Neutrophil (primary cell): ENCODE measurements around the gene EPN3.

Experiments
- H3K27ac ChIP-seq: fragments of 200-600 bp; sonication (generic); 2 replicates; pipeline ENCODE4 v1.5.1; 2016; ENCODE audit warnings: mild to moderate bottlenecking, moderate library complexity
- H3K27me3 ChIP-seq: fragments of 200-600 bp; sonication (generic); 2 replicates; pipeline ENCODE4 v1.6.0; 2016; ENCODE audit warnings: mild to moderate bottlenecking
- H3K36me3 ChIP-seq: fragments of 200-600 bp; sonication (generic); 2 replicates; pipeline ENCODE4 v1.5.1; 2017
- H3K4me1 ChIP-seq, 2 experiments: fragments of 200-600 bp in 1 of 2; sonication (generic) in 1 of 2; 1 replicate in 1 of 2; 2 replicates in 1 of 2; pipeline versions ENCODE4 v1.5.1 to v1.6.1; 2013 to 2016; ENCODE audit warnings: low read depth in 1 of 2, low read length in 1 of 2, mild to moderate bottlenecking in 1 of 2, moderate library complexity in 1 of 2; ENCODE audit not compliant: control insufficient read depth in 1 of 2, insufficient read depth in 1 of 2
- H3K4me3 ChIP-seq, 2 experiments: fragments of 200-600 bp in 1 of 2; sonication (generic) in 1 of 2; 1 replicate in 1 of 2; 2 replicates in 1 of 2; pipeline ENCODE4 v1.5.1; 2013 to 2016; ENCODE audit warnings: low read depth in 1 of 2, low read length in 1 of 2, mild to moderate bottlenecking in 1 of 2, moderate library complexity in 1 of 2
- H3K9me3 ChIP-seq: fragments of 200-600 bp; sonication (generic); 2 replicates; pipeline ENCODE4 v1.5.1; 2016
- TF ChIP-seq, protein P1 (sequence below): fragments of 200-600 bp; sonication (generic); IDR thresholded peaks from 2 replicates; pipeline ENCODE4 v1.5.1; 2016; ENCODE audit warnings: antibody characterized with exemption

EPN3 gene

DNA sequence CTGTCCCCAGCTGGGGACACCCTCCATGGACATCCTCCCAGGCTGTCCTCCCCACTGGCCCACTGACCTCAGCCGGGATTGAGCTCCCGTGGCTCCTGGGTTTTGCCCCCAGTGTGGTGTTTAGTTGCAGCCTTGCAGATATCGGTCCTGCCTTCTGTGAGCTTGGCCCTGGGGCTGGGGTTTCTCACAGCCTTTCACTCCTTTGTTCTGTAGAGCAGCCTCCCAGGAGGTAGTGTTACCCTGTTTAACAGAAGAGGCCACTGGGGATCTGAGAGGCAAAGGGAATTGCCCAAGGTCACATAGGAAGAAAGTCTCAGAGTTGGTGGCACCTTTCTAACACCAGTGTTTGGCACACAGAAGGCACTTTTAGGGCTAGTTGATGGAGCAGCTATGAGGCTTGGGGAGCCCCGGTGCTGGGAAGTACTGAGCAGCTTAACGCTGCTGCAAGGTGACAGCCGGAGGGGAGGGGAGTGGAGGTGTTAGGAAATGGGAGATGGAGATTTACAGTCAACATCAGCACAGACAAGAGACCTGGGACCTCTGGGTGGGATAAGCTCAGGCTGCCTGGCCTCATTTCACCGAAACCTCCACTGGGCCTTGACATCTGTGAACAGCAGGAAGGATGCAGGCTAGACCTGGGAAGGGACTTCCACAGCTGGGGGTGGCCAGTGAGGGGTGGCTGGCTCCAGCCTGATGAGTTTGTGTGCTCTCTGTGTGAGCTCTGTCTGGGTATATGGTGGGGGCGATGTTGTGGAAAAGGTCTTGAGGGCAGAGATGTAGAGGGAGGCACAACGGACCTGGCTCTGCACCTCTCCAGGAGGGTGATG, 54.1 kb downstream of the EPN3 start:
- TF ChIP-seq, protein P1, sequence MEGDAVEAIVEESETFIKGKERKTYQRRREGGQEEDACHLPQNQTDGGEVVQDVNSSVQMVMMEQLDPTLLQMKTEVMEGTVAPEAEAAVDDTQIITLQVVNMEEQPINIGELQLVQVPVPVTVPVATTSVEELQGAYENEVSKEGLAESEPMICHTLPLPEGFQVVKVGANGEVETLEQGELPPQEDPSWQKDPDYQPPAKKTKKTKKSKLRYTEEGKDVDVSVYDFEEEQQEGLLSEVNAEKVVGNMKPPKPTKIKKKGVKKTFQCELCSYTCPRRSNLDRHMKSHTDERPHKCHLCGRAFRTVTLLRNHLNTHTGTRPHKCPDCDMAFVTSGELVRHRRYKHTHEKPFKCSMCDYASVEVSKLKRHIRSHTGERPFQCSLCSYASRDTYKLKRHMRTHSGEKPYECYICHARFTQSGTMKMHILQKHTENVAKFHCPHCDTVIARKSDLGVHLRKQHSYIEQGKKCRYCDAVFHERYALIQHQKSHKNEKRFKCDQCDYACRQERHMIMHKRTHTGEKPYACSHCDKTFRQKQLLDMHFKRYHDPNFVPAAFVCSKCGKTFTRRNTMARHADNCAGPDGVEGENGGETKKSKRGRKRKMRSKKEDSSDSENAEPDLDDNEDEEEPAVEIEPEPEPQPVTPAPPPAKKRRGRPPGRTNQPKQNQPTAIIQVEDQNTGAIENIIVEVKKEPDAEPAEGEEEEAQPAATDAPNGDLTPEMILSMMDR = no peak

DNA sequence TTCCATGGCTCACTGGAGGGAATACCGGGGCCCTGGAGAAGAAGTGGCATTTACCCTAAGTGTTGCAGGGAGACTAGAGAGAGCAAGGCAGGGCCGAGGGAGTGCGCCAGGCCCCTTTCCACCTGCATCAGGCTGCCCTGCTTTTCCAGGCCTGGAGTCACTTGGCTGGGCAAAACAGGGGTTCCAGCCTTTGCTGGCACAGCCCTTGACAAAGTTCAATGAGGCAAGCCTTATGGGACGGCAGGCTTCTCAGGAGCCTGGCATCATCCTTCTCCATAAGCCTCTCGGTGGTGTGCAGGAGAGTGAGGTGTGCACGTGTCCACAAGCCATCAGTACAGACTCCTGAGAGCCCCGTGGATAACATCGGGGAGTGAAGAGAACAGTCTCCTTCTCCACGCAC, 55.0 kb downstream of the EPN3 start:
- no peaks in the 10 kb centered on the region for H3K4me1 ChIP-seq
- H3K27me3 ChIP-seq = peaks cover 14% of the 10 kb centered on the region
- H3K27ac ChIP-seq = no peak overlapping the region
- TF ChIP-seq, protein P1 = no peak
- no peaks in the 10 kb centered on the region for H3K9me3 ChIP-seq
- H3K36me3 ChIP-seq = no peaks in the 10 kb centered on the region
- no peak overlapping the region for H3K4me3 ChIP-seq

More for the DNA sequence above, 54.1 kb downstream of the EPN3 start:
- Histone ChIP-seq H3K9me3 (no peaks in the 10 kb centered on the region), H3K27me3 (peaks cover 21% of the 10 kb centered on the region), H3K4me3 (no peak overlapping the region), H3K4me1 (no peaks in the 10 kb centered on the region), H3K27ac (no peak overlapping the region), H3K36me3 (no peaks in the 10 kb centered on the region)

DNA sequence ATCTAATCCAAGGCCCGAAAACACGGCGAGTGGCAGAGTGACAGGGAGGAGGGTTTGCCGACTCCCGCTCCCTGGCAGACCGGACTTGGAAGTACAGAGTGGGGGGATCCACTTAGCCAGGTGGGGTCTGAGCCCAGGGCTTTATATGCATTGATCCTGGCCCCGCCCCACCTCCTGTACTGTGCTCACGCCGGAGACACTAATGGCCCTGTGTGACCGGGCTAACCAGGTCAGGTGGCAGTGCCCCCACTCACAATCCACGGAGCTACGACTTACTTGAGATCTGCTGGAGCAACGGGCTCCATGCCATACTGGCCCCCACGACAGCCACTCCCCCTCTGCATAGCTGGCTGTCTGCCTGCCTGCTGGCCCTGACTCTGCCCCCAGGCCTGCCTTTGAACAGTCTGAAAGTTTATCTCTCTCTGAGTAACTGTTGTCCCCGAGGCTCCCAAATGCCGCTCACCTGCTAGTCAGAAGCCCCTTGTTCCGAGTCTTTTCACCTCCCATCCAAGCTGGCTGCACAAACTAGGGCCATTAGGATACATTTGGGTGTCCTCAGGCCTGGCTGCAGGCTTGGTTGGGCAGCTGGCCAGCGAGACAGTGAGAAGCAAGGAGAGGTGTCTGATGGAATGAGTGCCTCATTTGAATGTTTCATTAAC, 56.0 kb downstream of the EPN3 start:
- H3K36me3 ChIP-seq = no peaks in the 10 kb centered on the region
- H3K9me3 ChIP-seq = no peaks in the 10 kb centered on the region
- TF ChIP-seq, protein P1 = no peak
- no peak overlapping the region for H3K4me3 ChIP-seq
- H3K27me3 ChIP-seq = peaks cover 8% of the 10 kb centered on the region
- no peak overlapping the region for H3K27ac ChIP-seq
- H3K4me1 ChIP-seq = no peaks in the 10 kb centered on the region

DNA sequence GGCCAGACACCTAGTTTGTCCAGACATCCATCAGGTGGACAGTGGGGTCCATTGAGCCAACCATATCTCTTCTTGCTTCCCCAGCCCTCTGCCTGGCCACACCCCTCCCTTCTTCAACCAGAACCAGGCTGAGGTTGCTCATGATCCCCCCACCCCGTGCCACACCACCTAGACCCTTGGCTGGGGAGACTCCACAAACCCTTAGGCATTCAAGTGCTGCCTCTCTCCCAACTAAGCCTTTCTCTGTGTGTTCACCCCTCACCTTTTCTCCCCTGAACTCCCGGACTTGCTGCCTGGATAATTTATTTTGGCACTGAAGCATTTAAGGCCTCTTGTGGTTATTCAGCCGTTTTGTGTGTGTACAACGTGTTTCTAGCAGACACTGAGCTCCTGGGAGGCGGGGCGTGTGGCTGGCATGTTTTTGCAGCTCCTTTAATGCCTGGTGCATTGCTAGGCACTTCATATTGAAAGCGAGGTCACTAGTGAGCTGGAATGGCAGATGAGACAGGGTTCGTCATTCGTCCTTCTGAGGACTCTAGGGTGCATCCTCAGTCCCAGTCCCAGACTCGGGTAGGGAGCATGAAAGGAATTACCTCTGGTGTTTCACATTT, 56.7 kb downstream of the EPN3 start:
- H3K36me3 ChIP-seq = no peaks in the 10 kb centered on the region
- TF ChIP-seq, protein P1 = no peak

DNA sequence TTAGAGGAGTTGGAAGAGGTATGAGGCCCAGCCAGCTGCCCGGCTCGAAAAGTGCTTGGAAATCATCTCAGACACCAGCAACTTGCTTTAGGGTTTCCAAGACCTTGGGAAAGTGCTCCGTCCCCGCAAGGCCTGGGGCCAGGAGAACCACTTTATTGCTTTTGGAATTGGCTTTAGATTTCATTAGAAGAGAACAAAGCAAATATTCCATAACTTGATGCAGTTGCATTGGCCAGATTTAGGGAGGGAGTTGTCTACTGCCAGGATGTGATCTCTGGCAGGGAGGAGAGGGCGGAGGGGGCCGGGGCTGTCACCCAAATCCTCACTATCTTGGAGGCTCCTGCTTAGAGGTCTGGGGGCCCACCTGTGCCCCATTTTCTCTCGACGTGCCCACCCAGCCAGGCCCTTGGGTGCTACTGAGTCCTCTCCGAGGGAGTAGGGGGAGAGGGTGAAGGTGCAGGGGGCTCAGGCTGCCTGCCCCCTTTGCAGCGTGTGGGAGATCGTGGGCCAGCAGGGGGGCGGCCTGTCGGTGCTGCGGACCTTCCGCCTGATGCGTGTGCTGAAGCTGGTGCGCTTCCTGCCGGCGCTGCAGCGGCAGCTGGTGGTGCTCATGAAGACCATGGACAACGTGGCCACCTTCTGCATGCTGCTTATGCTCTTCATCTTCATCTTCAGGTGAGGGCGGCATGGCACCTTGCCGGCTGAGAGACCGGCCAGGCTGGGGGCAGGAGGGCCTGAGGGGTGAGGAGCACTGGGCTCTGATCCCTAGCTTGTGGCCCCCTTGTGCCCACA, 58.6 kb downstream of the EPN3 start:
- no peaks in the 10 kb centered on the region for H3K4me1 ChIP-seq
- H3K36me3 ChIP-seq = no peaks in the 10 kb centered on the region
- TF ChIP-seq, protein P1 = no peak
- no peak overlapping the region for H3K4me3 ChIP-seq
- no peak overlapping the region for H3K27ac ChIP-seq
- no peaks in the 10 kb centered on the region for H3K9me3 ChIP-seq
- peaks cover 16% of the 10 kb centered on the region for H3K27me3 ChIP-seq

More for the DNA sequence above, 56.7 kb downstream of the EPN3 start:
- Histone ChIP-seq H3K4me1 (no peaks in the 10 kb centered on the region), H3K27ac (no peak overlapping the region), H3K4me3 (no peak overlapping the region), H3K27me3 (peaks cover 8% of the 10 kb centered on the region), H3K9me3 (no peaks in the 10 kb centered on the region)
